Hepatocyte (in vitro differentiated cells): ENCODE measurements around the gene SLC38A11. TPM values are rescaled to one million over a fixed set of nuclear protein-coding genes. Genes with fewer than 3 reads are reported as not detected.

Experiments
- DNase-seq: peaks from one replicate; pipeline ENCODE4 v3.0.0-alpha.2; 2016; ENCODE audit warnings: low spot score
- H2AFZ ChIP-seq: fragments of 200-600 bp; sonication (generic); 2 replicates; pipeline ENCODE4 v1.6.0; 2016; ENCODE audit warnings: antibody characterized with exemption, mild to moderate bottlenecking
- H3K27ac ChIP-seq: fragments of 200-600 bp; sonication (generic); 2 replicates; pipeline ENCODE4 v1.5.1; 2016; ENCODE audit warnings: mild to moderate bottlenecking
- H3K27me3 ChIP-seq: fragments of 200-600 bp; sonication (generic); 2 replicates; pipeline ENCODE4 v1.6.1; 2016
- H3K36me3 ChIP-seq: fragments of 200-600 bp; sonication (generic); replicated peaks from 2 replicates; pipeline ENCODE4 v1.5.1; 2016; ENCODE audit warnings: low read depth; ENCODE audit not compliant: insufficient read depth
- H3K4me1 ChIP-seq: fragments of 200-600 bp; sonication (generic); 2 replicates; pipeline ENCODE4 v1.5.1; 2016; ENCODE audit warnings: mild to moderate bottlenecking, moderate library complexity; ENCODE audit not compliant: insufficient read depth
- H3K4me2 ChIP-seq: fragments of 200-600 bp; sonication (generic); 2 replicates; pipeline ENCODE4 v1.6.0; 2016
- H3K4me3 ChIP-seq: fragments of 200-600 bp; sonication (generic); 2 replicates; pipeline ENCODE4 v1.5.1; 2016; ENCODE audit warnings: mild to moderate bottlenecking
- H3K79me2 ChIP-seq: fragments of 200-600 bp; sonication (generic); 2 replicates; pipeline ENCODE4 v1.6.0; 2017; ENCODE audit warnings: mild to moderate bottlenecking
- H3K9me2 ChIP-seq: fragments of 200-600 bp; sonication (generic); replicated peaks from 2 replicates; pipeline ENCODE4 v1.6.0; 2017; ENCODE audit warnings: mild to moderate bottlenecking; ENCODE audit not compliant: insufficient read depth
- H3K9me3 ChIP-seq: fragments of 200-600 bp; sonication (generic); 2 replicates; pipeline ENCODE4 v1.5.1; 2016; ENCODE audit warnings: low read depth, mild to moderate bottlenecking
- H4K20me1 ChIP-seq: fragments of 200-600 bp; sonication (generic); 2 replicates; pipeline ENCODE4 v1.6.0; 2016; ENCODE audit warnings: mild to moderate bottlenecking; ENCODE audit not compliant: insufficient read depth, poor library complexity, severe bottlenecking
- CTCF ChIP-seq: fragments of 200-600 bp; sonication (generic); IDR thresholded peaks from 2 replicates; pipeline ENCODE4 v1.5.1; 2016; ENCODE audit warnings: antibody characterized with exemption, mild to moderate bottlenecking; ENCODE audit not compliant: poor library complexity
- EZH2 ChIP-seq: fragments of 200-600 bp; sonication (generic); IDR thresholded peaks from 2 replicates; pipeline ENCODE4 v1.6.1; 2016; ENCODE audit warnings: antibody characterized with exemption, mild to moderate bottlenecking, borderline replicate concordance
- EZH2phosphoT487 ChIP-seq: fragments of 200-600 bp; sonication (generic); IDR thresholded peaks from one replicate; pipeline ENCODE4 v1.6.1; 2018; ENCODE audit warnings: antibody characterized with exemption, mild to moderate bottlenecking, low read depth, moderate library complexity; ENCODE audit not compliant: unreplicated experiment, severe bottlenecking
- WGBS: methylation state at CpG from one replicate; pipeline ENCODE4 v1.1.6; 2016; ENCODE audit warnings: low lambda C conversion rate; ENCODE audit errors: missing lambda C conversion rate; 5-methylcytosine and 5-hydroxymethylcytosine counted together
- polyA plus RNA-seq: library from polyadenylated mRNA; unstranded; fragments of >200 nt; fragmentation: Nextera tagmentation; extraction: Ambion mirVana; gene quantifications from 2 replicates; pipeline ENCODE4 v1.2.1, GENCODE V29; 2016
- total RNA-seq: library from RNA; depleted of rRNA; stranded (reverse); fragments of >200 nt; gene quantifications from 2 replicates; pipeline ENCODE4 v1.2.3, GENCODE V29; 2014

The SLC38A11 gene
- total and polyA plus RNA-seq, 2 experiments from 2014 or later = 7.7 to 8.4 TPM

- DNase-seq = peak; percentile 75
- 36% methylated on average over 3 of the region's 3 CpGs for WGBS
Observed at GRCh38 chr2:164917296-164917903, 37.9 kb downstream of the SLC38A11 start.

GRCh38 chr2:164915566-164915965 lies 39.8 kb downstream of the SLC38A11 start:
- peak overlapping the region; percentile 93 for H3K27ac ChIP-seq
- H3K79me2 ChIP-seq = peaks cover 3% of the 10 kb centered on the region
- H4K20me1 ChIP-seq = no peaks in the 10 kb centered on the region
- H3K4me1 ChIP-seq = peaks cover 38% of the 10 kb centered on the region
- H2AFZ ChIP-seq = no peak overlapping the region
- no peaks in the 10 kb centered on the region for H3K9me2 ChIP-seq
- DNase-seq = no peak
- no peak overlapping the region for H3K4me2 ChIP-seq
- 80% methylated on average over 4 of the region's 4 CpGs for WGBS
- no peaks in the 10 kb centered on the region for H3K27me3 ChIP-seq
- TF ChIP-seq EZH2 = no peak
- no peak for TF ChIP-seq CTCF
- TF ChIP-seq EZH2phosphoT487 = no peak
- no peak overlapping the region for H3K4me3 ChIP-seq
- no peaks in the 10 kb centered on the region for H3K36me3 ChIP-seq
- no peaks in the 10 kb centered on the region for H3K9me3 ChIP-seq

More at GRCh38 chr2:164917296-164917903, 37.9 kb downstream of the SLC38A11 start:
- no peak overlapping the region for H3K4me2 ChIP-seq
- H3K9me3 ChIP-seq = no peaks in the 10 kb centered on the region
- peak overlapping the region; percentile 1 for H3K27ac ChIP-seq
- H3K79me2 ChIP-seq = peaks cover 3% of the 10 kb centered on the region
- peaks cover 20% of the 10 kb centered on the region for H3K4me1 ChIP-seq
- no peak for TF ChIP-seq EZH2
- TF ChIP-seq CTCF = peak; percentile 68
- TF ChIP-seq EZH2phosphoT487 = no peak
- H3K9me2 ChIP-seq = no peaks in the 10 kb centered on the region
- H3K4me3 ChIP-seq = no peak overlapping the region
- no peaks in the 10 kb centered on the region for H4K20me1 ChIP-seq
- no peak overlapping the region for H2AFZ ChIP-seq
- no peaks in the 10 kb centered on the region for H3K36me3 ChIP-seq
- no peaks in the 10 kb centered on the region for H3K27me3 ChIP-seq

GRCh38 chr2:164913640-164914350 lies 41.5 kb downstream of the SLC38A11 start:
- no peaks in the 10 kb centered on the region for H3K9me2 ChIP-seq
- H3K27ac ChIP-seq = peak overlapping the region; percentile 93
- no peaks in the 10 kb centered on the region for H3K9me3 ChIP-seq
- H3K79me2 ChIP-seq = peaks cover 3% of the 10 kb centered on the region
- H3K27me3 ChIP-seq = no peaks in the 10 kb centered on the region
- no peak overlapping the region for H3K4me3 ChIP-seq
- TF ChIP-seq EZH2phosphoT487 = no peak
- TF ChIP-seq CTCF = peak; percentile 55
- TF ChIP-seq EZH2 = no peak
- no peak overlapping the region for H2AFZ ChIP-seq
- no peaks in the 10 kb centered on the region for H3K36me3 ChIP-seq
- no peaks in the 10 kb centered on the region for H4K20me1 ChIP-seq
- peak; percentile 53 for DNase-seq
- peak overlapping the region; percentile 42 for H3K4me2 ChIP-seq
- peaks cover 51% of the 10 kb centered on the region for H3K4me1 ChIP-seq
